Measurements from ENCODE around the gene C2CD2L. TPM values are rescaled to one million over a fixed set of nuclear protein-coding genes. Genes with fewer than 3 reads are reported as not detected.

Gene C2CD2L
- polyA plus RNA-seq, 3 donors: 3.8 to 60.2 (median 6.4) TPM

DNA sequence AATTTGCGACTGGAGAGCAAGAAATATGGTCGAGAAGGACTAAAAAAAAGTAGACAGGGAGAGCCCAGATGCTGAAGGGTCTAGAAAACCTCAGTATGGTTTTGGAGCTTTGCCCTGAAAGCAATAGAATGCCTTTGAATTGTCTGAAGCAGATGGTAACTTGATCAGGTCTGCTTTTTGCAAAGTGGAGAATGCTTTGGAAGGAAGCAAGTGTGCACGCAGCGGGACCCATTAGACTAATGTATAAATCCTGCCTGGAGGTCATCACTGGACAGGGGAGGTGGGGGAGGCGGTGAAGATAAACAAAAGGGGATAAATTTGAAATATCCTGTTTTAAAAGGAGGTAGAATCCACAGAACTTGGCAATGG, 13.5 kb downstream of the C2CD2L start:
- H3K36me3 Mint-ChIP-seq: peaks cover 22 to 41% of the 10 kb centered on the region in 2 donors
- H3K4me1 Mint-ChIP-seq: peaks cover 39% of the 10 kb centered on the region
- 69% methylated on average over 5 of the region's 5 CpGs for WGBS (ENCODE audit: insufficient coverage)

GRCh38 chr11:119121008-119121810, 14.1 kb downstream of the C2CD2L start, which contains the start of gene HINFP:
Gene HINFP (plus strand): TSS chr11:119121580. CDS start chr11:119126945, 5,365 bp downstream.
- Histone ChIP-seq H3K4me3 (replicated peaks in 1 of 3; ENCODE audit: low read depth in 2 of 3, low read length in 3 of 3) (peak within 1 kb of the TSS; percentile 62 to 97 (median 97)), H3K4me2 (replicated peaks; ENCODE audit: extremely low read depth, low read length, poor library complexity, severe bottlenecking) (peak within 1 kb of the TSS; percentile 94), H2AFZ (ENCODE audit: insufficient read depth, low read depth, low read length, poor library complexity, severe bottlenecking) (peak within 1 kb of the TSS; percentile 98), H3K36me3 (replicated peaks in 1 of 2; ENCODE audit: control insufficient read depth in 1 of 2, insufficient read depth in 2 of 2, low read length in 2 of 2) (peaks cover 11 to 45% of the 10 kb centered on the region in 2 donors), H3K9me3 (replicated peaks in 1 of 2; ENCODE audit: control insufficient read depth in 1 of 2, insufficient read depth in 1 of 2, low read length in 2 of 2) (no peaks in the 10 kb centered on the region), H3K4me1 (ENCODE audit: control insufficient read depth in 1 of 2, insufficient read depth in 2 of 2, low read length in 2 of 2) (peaks cover 32 to 39% of the 10 kb centered on the region in 2 donors), H4K20me1 (ENCODE audit: insufficient read depth, low read length) (peaks cover 17% of the 10 kb centered on the region), H3K9ac (ENCODE audit: insufficient read depth, low read length, poor library complexity, severe bottlenecking) (peak within 1 kb of the TSS; percentile 73), H3K79me2 (ENCODE audit: insufficient read depth, low read length) (peaks cover 35% of the 10 kb centered on the region), H3K27ac (ENCODE audit: low read depth in 1 of 2, low read length in 2 of 2) (peak within 1 kb of the TSS; percentile 40 to 81), H3K27me3 (ENCODE audit: control insufficient read depth in 2 of 2, insufficient read depth in 2 of 2, low read length in 2 of 2) (no peaks in the 10 kb centered on the region)
- Mint-ChIP-seq H3K27me3 (ENCODE audit: low read depth in 3 of 3) (peaks cover 0 to 5% (median 0%) of the 10 kb centered on the region in 3 donors), H3K27ac (peak within 1 kb of the TSS; percentile 83 to 94 (median 90)), H3K36me3 (peaks cover 22 to 41% of the 10 kb centered on the region in 2 donors), H3K4me1 (peaks cover 34% of the 10 kb centered on the region), H3K4me3 (peak within 1 kb of the TSS; percentile 90 to 93), H3K9me3 (no peaks in the 10 kb centered on the region)
- peak; percentile 98 to 99 (median 98) for DNase-seq
- under 1% methylated on average over 51 of the region's 54 CpGs for WGBS (ENCODE audit: insufficient coverage)
- TF ChIP-seq, protein P1, sequence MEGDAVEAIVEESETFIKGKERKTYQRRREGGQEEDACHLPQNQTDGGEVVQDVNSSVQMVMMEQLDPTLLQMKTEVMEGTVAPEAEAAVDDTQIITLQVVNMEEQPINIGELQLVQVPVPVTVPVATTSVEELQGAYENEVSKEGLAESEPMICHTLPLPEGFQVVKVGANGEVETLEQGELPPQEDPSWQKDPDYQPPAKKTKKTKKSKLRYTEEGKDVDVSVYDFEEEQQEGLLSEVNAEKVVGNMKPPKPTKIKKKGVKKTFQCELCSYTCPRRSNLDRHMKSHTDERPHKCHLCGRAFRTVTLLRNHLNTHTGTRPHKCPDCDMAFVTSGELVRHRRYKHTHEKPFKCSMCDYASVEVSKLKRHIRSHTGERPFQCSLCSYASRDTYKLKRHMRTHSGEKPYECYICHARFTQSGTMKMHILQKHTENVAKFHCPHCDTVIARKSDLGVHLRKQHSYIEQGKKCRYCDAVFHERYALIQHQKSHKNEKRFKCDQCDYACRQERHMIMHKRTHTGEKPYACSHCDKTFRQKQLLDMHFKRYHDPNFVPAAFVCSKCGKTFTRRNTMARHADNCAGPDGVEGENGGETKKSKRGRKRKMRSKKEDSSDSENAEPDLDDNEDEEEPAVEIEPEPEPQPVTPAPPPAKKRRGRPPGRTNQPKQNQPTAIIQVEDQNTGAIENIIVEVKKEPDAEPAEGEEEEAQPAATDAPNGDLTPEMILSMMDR (IDR thresholded peaks at IDR 0.05): no peak
- intact Hi-C loops (cut with micrococcal nuclease): loop anchor here in 1 of 2 donors (2.0 to 5.0 kb wide), 2 partner anchors 14 to 34 kb away; partner anchors contain the start of gene C2CD2L

More for the DNA sequence above, 13.5 kb downstream of the C2CD2L start:
- Histone ChIP-seq H3K36me3 (replicated peaks in 1 of 2; ENCODE audit: control insufficient read depth in 1 of 2, insufficient read depth in 2 of 2, low read length in 2 of 2) (peaks cover 11 to 41% of the 10 kb centered on the region in 2 donors), H3K4me3 (replicated peaks in 1 of 3; ENCODE audit: low read depth in 2 of 3, low read length in 3 of 3) (peak overlapping the region; percentile 32 to 97 (median 97)), H2AFZ (ENCODE audit: insufficient read depth, low read depth, low read length, poor library complexity, severe bottlenecking) (peak overlapping the region; percentile 88), H3K79me2 (ENCODE audit: insufficient read depth, low read length) (peaks cover 35% of the 10 kb centered on the region), H3K27me3 (ENCODE audit: control insufficient read depth in 2 of 2, insufficient read depth in 2 of 2, low read length in 2 of 2) (no peaks in the 10 kb centered on the region), H4K20me1 (ENCODE audit: insufficient read depth, low read length) (peaks cover 17% of the 10 kb centered on the region), H3K4me1 (ENCODE audit: control insufficient read depth in 1 of 2, insufficient read depth in 2 of 2, low read length in 2 of 2) (peaks cover 35 to 45% of the 10 kb centered on the region in 2 donors), H3K9ac (ENCODE audit: insufficient read depth, low read length, poor library complexity, severe bottlenecking) (peak overlapping the region; percentile 73), H3K27ac (ENCODE audit: low read depth in 1 of 2, low read length in 2 of 2) (peak overlapping the region in 1 of 2 donors; percentile 69), H3K4me2 (replicated peaks; ENCODE audit: extremely low read depth, low read length, poor library complexity, severe bottlenecking) (peak overlapping the region; percentile 94), H3K9me3 (replicated peaks in 1 of 2; ENCODE audit: control insufficient read depth in 1 of 2, insufficient read depth in 1 of 2, low read length in 2 of 2) (no peaks in the 10 kb centered on the region)
- intact Hi-C loops (cut with micrococcal nuclease): loop anchor here in 1 of 2 donors (2.0 to 5.0 kb wide), 2 partner anchors 14 to 33 kb away; partner anchors contain the start of gene C2CD2L
- TF ChIP-seq, protein P1 (IDR thresholded peaks at IDR 0.05): no peak
- Mint-ChIP-seq H3K27me3 (ENCODE audit: low read depth in 3 of 3) (peaks cover 0 to 5% (median 0%) of the 10 kb centered on the region in 3 donors), H3K27ac (peak overlapping the region; percentile 41 to 88 (median 83)), H3K4me3 (peak overlapping the region; percentile 84 to 90), H3K9me3 (no peaks in the 10 kb centered on the region)
- no peak for DNase-seq
